Measurements from ENCODE around the gene HID1. TPM values are rescaled to one million over a fixed set of nuclear protein-coding genes. Genes with fewer than 3 reads are reported as not detected.

The HID1 gene
- total and polyA plus RNA-seq, 2 of the 4 experiments (the other 2 are of a cell fraction): 0.18 to 1.7 TPM

DNA sequence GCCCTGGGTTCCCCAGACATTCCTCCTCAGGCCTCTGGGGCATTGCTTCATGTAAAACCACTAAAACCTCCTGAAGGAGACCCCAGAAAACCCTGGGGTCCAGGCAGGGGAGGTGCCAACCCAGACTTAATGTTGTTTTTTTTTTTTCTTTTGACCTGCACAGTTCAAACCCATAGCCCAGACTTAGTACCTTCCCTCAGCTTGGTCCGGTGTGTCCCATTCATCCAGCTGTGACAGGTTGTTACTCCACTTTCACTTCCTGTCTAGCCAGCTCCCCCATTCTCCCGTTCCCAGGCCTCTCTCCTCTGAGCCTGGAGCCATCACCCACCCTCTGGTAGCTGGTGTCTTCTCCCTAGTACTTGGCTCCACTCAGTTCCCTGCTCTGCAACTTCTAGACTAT, 19.7 kb upstream of the HID1 start:
- Histone ChIP-seq H3K4ac (ENCODE audit: low read depth, low read length) (no peak overlapping the region), H2BK15ac (ENCODE audit: low read depth, low read length) (no peak overlapping the region), H2AK9ac (replicated peaks; ENCODE audit: low read depth, low read length, poor library complexity) (peak overlapping the region; percentile 36), H3K4me2 (ENCODE audit: low read depth, low read length) (no peak overlapping the region), H3K14ac (replicated peaks; ENCODE audit: low read depth, low read length) (no peak overlapping the region), H3K36me3 (ENCODE audit: control insufficient read depth, insufficient read depth, low read length) (peaks cover 4% of the 10 kb centered on the region; the same call in 1 of the 2 replicates), H3K56ac (ENCODE audit: extremely low read depth, insufficient read depth, low read length) (no peak overlapping the region), H2BK120ac (ENCODE audit: low read depth, low read length) (no peak overlapping the region), H3K4me3 (ENCODE audit: insufficient read depth, low read depth, low read length) (no peak overlapping the region), H3K9me3 (ENCODE audit: control insufficient read depth, insufficient read depth, low read length) (no peaks in the 10 kb centered on the region), H3K79me1 (ENCODE audit: low read depth in 1 of 2, low read length in 2 of 2) (peaks cover 16 to 78% of the 10 kb centered on the region in 2 experiments; a peak in 3 of 4 replicates), H3K27me3 (ENCODE audit: control insufficient read depth, insufficient read depth, low read length) (no peaks in the 10 kb centered on the region), H3K9ac (ENCODE audit: low read depth, low read length) (no peak overlapping the region), H4K8ac (ENCODE audit: low read depth in 2 of 2, low read length in 2 of 2) (no peak overlapping the region), H3K27ac (ENCODE audit: insufficient read depth, low read length) (no peak overlapping the region), H4K91ac (ENCODE audit: insufficient read depth, low read depth, low read length) (no peak overlapping the region), H3K9me1 (ENCODE audit: insufficient read depth, low read length) (peaks cover 23% of the 10 kb centered on the region), H3K23ac (ENCODE audit: low read depth, low read length) (no peak overlapping the region), H2AK5ac (ENCODE audit: low read depth, low read length) (no peak overlapping the region), H3K4me1 (ENCODE audit: control insufficient read depth, insufficient read depth, low read length) (peaks cover 18% of the 10 kb centered on the region), H4K5ac (ENCODE audit: low read depth, low read length) (no peak overlapping the region), H2AFZ (replicated peaks; ENCODE audit: low read length, poor library complexity) (no peak overlapping the region), H2BK20ac (ENCODE audit: low read depth, low read length) (no peak overlapping the region), H4K20me1 (ENCODE audit: insufficient read depth, low read length) (peaks cover 14% of the 10 kb centered on the region), H3K18ac (ENCODE audit: low read depth, low read length) (no peak overlapping the region), H2BK5ac (ENCODE audit: low read depth, low read length, poor library complexity, severe bottlenecking) (no peak overlapping the region)
- TF ChIP-seq CHD1 (IDR thresholded peaks at IDR 0.05; ENCODE audit: low read depth, low read length): no peak
- no peak for TF ChIP-seq POLR2A (IDR thresholded peaks at IDR 0.05; ENCODE audit: low read depth, low read length)
- TF ChIP-seq NFE2L2 (IDR thresholded peaks at IDR 0.05; ENCODE audit: low read depth, low read length): no peak
- TF ChIP-seq, protein P1, sequence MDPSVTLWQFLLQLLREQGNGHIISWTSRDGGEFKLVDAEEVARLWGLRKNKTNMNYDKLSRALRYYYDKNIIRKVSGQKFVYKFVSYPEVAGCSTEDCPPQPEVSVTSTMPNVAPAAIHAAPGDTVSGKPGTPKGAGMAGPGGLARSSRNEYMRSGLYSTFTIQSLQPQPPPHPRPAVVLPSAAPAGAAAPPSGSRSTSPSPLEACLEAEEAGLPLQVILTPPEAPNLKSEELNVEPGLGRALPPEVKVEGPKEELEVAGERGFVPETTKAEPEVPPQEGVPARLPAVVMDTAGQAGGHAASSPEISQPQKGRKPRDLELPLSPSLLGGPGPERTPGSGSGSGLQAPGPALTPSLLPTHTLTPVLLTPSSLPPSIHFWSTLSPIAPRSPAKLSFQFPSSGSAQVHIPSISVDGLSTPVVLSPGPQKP (IDR thresholded peaks at IDR 0.05; ENCODE audit: borderline replicate concordance, low read depth, low read length): no peak
- TF ChIP-seq CEBPB (IDR thresholded peaks at IDR 0.05; ENCODE audit: low read depth, low read length): no peak
- TF ChIP-seq RAD21 (IDR thresholded peaks at IDR 0.05; ENCODE audit: low read length): no peak
- no peak for TF ChIP-seq MAZ (IDR thresholded peaks at IDR 0.05; ENCODE audit: borderline replicate concordance, low read depth, low read length)
- TF ChIP-seq SMC3 (IDR thresholded peaks at IDR 0.05; ENCODE audit: low read depth, low read length): no peak
- TF ChIP-seq RFX5 (IDR thresholded peaks at IDR 0.05; ENCODE audit: low read depth, low read length): no peak
- no peak for TF ChIP-seq MAFK (IDR thresholded peaks at IDR 0.05; ENCODE audit: low read depth, low read length)
- TF ChIP-seq, protein P2, sequence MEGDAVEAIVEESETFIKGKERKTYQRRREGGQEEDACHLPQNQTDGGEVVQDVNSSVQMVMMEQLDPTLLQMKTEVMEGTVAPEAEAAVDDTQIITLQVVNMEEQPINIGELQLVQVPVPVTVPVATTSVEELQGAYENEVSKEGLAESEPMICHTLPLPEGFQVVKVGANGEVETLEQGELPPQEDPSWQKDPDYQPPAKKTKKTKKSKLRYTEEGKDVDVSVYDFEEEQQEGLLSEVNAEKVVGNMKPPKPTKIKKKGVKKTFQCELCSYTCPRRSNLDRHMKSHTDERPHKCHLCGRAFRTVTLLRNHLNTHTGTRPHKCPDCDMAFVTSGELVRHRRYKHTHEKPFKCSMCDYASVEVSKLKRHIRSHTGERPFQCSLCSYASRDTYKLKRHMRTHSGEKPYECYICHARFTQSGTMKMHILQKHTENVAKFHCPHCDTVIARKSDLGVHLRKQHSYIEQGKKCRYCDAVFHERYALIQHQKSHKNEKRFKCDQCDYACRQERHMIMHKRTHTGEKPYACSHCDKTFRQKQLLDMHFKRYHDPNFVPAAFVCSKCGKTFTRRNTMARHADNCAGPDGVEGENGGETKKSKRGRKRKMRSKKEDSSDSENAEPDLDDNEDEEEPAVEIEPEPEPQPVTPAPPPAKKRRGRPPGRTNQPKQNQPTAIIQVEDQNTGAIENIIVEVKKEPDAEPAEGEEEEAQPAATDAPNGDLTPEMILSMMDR (conservative IDR thresholded peaks at IDR 0.05; ENCODE audit: low read depth, low read length): no peak
- TF ChIP-seq, protein P3, sequence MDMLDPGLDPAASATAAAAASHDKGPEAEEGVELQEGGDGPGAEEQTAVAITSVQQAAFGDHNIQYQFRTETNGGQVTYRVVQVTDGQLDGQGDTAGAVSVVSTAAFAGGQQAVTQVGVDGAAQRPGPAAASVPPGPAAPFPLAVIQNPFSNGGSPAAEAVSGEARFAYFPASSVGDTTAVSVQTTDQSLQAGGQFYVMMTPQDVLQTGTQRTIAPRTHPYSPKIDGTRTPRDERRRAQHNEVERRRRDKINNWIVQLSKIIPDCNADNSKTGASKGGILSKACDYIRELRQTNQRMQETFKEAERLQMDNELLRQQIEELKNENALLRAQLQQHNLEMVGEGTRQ (IDR thresholded peaks at IDR 0.05; ENCODE audit: low read depth, low read length): no peak
- DNase-seq: no peak
- CTCF ChIA-PET: interaction anchor here (1.0 kb wide), 1 partner anchor 31 kb away, joined by 3 read pairs; no protein-coding TSS in a partner anchor
- POLR2A ChIA-PET (ENCODE audit: unreplicated experiment): no interaction called here
- dilution Hi-C loops (cut with HindIII; ENCODE audit: low sequenced_read_pairs, unreplicated experiment): no loop called here
- intact Hi-C loops (cut with micrococcal nuclease): no loop called here
- no CpG with 5 or more reads among the region's 2 CpGs for WGBS, 2 experiments (ENCODE audit: extremely low coverage in 2 of 2, insufficient read length in 1 of 2)
- ATAC-seq (ENCODE audit: low read depth): no peak
- in situ Hi-C loops (cut with MboI; ENCODE audit: low sequenced_read_pairs): no loop called here
- BruUV-seq (replicated peaks): no TSS peak
